A549 (cell line): ENCODE measurements around the gene UTS2R. TPM values are rescaled to one million over a fixed set of nuclear protein-coding genes. Genes with fewer than 3 reads are reported as not detected.
A peak's percentile ranks its signal among the peaks of the same experiment; 100 is the strongest.

Source experiments
- ATAC-seq, 2 experiments: fragments of 200-7000 bp in 1 of 2; fragments of >200 bp in 1 of 2; cut with Nextera tagmentation in 1 of 2; cut with Tn5 transposase in 1 of 2; 3 replicates each; pipeline versions ENCODE4 v1.8.0 to v1.9.1; 2018 to 2020; ENCODE audit warnings: mild to moderate bottlenecking in 1 of 2, moderate library complexity in 1 of 2
- CTCF ChIA-PET: fragments of 300-600 bp; sonication (Branson Sonifier 250); formaldehyde crosslinking; extraction: SDS; loops from one replicate; lab custom pipeline; 2021; ENCODE audit warnings: antibody characterized with exemption, inconsistent platforms; lab: Yijun Ruan, JAX
- POLR2A ChIA-PET: fragments of 350-600 bp; formaldehyde crosslinking; extraction: SDS; loops from one replicate; lab custom pipeline; 2021; ENCODE audit warnings: antibody characterized with exemption, inconsistent platforms; lab: Yijun Ruan, JAX
- DNase-seq, 2 experiments: peaks; one replicate each; pipeline versions ENCODE4 v3.0.0 to v3.0.0-alpha.2; 2011 to 2016; ENCODE audit warnings: low read depth in 1 of 2, low spot score in 1 of 2
- FAIRE-seq: peaks from 2 replicates; lab custom pipeline; 2011; peaks lifted over from hg19 to GRCh38; lab: Jason Lieb, UNC
- H3K27ac ChIP-seq, 2 experiments: fragments of >200 bp; sonication (Bioruptor Twin); formaldehyde crosslinking; 3 replicates each; pipeline ENCODE4 v1.5.1; 2016 to 2017
- H3K4me1 ChIP-seq: fragments of >200 bp; sonication (Bioruptor Twin); formaldehyde crosslinking; 3 replicates; pipeline ENCODE4 v1.6.1; 2016
- H3K4me2 ChIP-seq: fragments of >200 bp; sonication (Bioruptor Twin); formaldehyde crosslinking; 3 replicates; pipeline ENCODE4 v1.6.1; 2016
- H3K4me3 ChIP-seq: fragments of >200 bp; sonication (Bioruptor Twin); formaldehyde crosslinking; 3 replicates; pipeline ENCODE4 v1.5.1; 2016
- H3K9me3 ChIP-seq: fragments of >200 bp; sonication (Bioruptor Twin); formaldehyde crosslinking; 3 replicates; pipeline ENCODE4 v1.6.1; 2016
- CHD4 ChIP-seq: fragments of 200-600 bp; sonication (generic); IDR thresholded peaks from 2 replicates; pipeline ENCODE4 v1.6.1; 2016; ENCODE audit warnings: antibody characterized with exemption, mild to moderate bottlenecking, borderline replicate concordance
- EHF ChIP-seq: fragments of 250-450 bp; sonication (Bioruptor Pico); IDR thresholded peaks from 2 replicates; pipeline ENCODE4 v1.5.0; 2020; ENCODE audit warnings: mild to moderate bottlenecking
- ESRRA ChIP-seq: fragments of 150-350 bp; IDR thresholded peaks from 2 replicates; pipeline ENCODE4 v1.6.1; 2014; ENCODE audit warnings: mild to moderate bottlenecking, low read length, borderline replicate concordance
- FOXS1 ChIP-seq: fragments of 250-450 bp; sonication (Bioruptor Pico); IDR thresholded peaks from 2 replicates; pipeline ENCODE4 v1.5.0; 2020; ENCODE audit warnings: mild to moderate bottlenecking, moderate library complexity
- HEYL ChIP-seq: fragments of 250-450 bp; sonication (Bioruptor Pico); IDR thresholded peaks from 2 replicates; pipeline ENCODE4 v1.8.0; 2021; ENCODE audit warnings: mild to moderate bottlenecking, moderate library complexity
- HOXA7 ChIP-seq: fragments of 250-450 bp; sonication (Bioruptor Pico); IDR thresholded peaks from 2 replicates; pipeline ENCODE4 v1.5.0; 2020; ENCODE audit warnings: mild to moderate bottlenecking, moderate library complexity
- JUN ChIP-seq, 2 experiments: fragments of >200 bp; sonication (Bioruptor Twin); formaldehyde crosslinking; IDR thresholded peaks; 2 replicates in 1 of 2; 3 replicates in 1 of 2; pipeline ENCODE4 v1.6.1; 2016 to 2017
- JUNB ChIP-seq: fragments of >200 bp; sonication (Bioruptor Twin); formaldehyde crosslinking; IDR thresholded peaks from 2 replicates; pipeline ENCODE4 v1.6.1; 2016
- KDM5A ChIP-seq: fragments of 200-600 bp; sonication (generic); IDR thresholded peaks from 2 replicates; pipeline ENCODE4 v1.6.1; 2016; ENCODE audit warnings: antibody characterized with exemption, mild to moderate bottlenecking
- MAFK ChIP-seq: fragments of 450-650 bp; IDR thresholded peaks from 2 replicates; pipeline ENCODE4 v1.6.1; 2014; ENCODE audit not compliant: partially characterized antibody
- MYC ChIP-seq: IDR thresholded peaks from 2 replicates; pipeline ENCODE4 v1.6.1; 2012; ENCODE audit warnings: mild to moderate bottlenecking, inconsistent platforms, low read length, improper control_type of control experiment, borderline replicate concordance
- PBX3 ChIP-seq: IDR thresholded peaks from 2 replicates; pipeline ENCODE4 v1.6.1; 2012
- POLR2AphosphoS2 ChIP-seq: conservative IDR thresholded peaks from 2 replicates; pipeline ENCODE4 v1.6.1; 2012; ENCODE audit warnings: low read length, improper control_type of control experiment, inconsistent platforms
- RARB ChIP-seq: fragments of 250-450 bp; sonication (Bioruptor Pico); IDR thresholded peaks from 2 replicates; pipeline ENCODE4 v1.8.0; 2021; ENCODE audit warnings: mild to moderate bottlenecking, moderate library complexity
- RCOR1 ChIP-seq: fragments of 150-350 bp; IDR thresholded peaks from 2 replicates; pipeline ENCODE4 v1.6.1; 2014; ENCODE audit warnings: antibody characterized with exemption, low read length, low read depth
- WGBS: methylation state at CpG from one replicate; pipeline ENCODE4 v1.1.6; 2017; ENCODE audit errors: missing lambda C conversion rate; 5-methylcytosine and 5-hydroxymethylcytosine counted together
- polyA plus RNA-seq, 4 experiments: library from polyadenylated mRNA; depleted of rRNA in 3 of 4; stranded (reverse); fragments of >200 nt; fragmentation: RNase III in 1 of 4; extraction: RNeasy Plus Mini Kit Qiagen cat#74134 plus additional on column Dnase treatment in 1 of 4; gene quantifications; 2 replicates in 3 of 4; 3 replicates in 1 of 4; pipeline ENCODE4 v1.2.3, GENCODE V29; 2011 to 2017
- TF ChIP-seq, protein P1 (sequence below): fragments of 200-600 bp; sonication (generic); IDR thresholded peaks from 2 replicates; pipeline ENCODE4 v1.6.1; 2016; ENCODE audit warnings: antibody characterized with exemption, mild to moderate bottlenecking, moderate library complexity
- TF ChIP-seq, protein P2 (sequence below): fragments of 150-350 bp; IDR thresholded peaks from 2 replicates; pipeline ENCODE4 v1.6.1; 2014; ENCODE audit warnings: low read depth, mild to moderate bottlenecking, low read length
- TF ChIP-seq, protein P3 (sequence below): fragments of >200 bp; sonication (Bioruptor Twin); formaldehyde crosslinking; IDR thresholded peaks from 3 replicates; pipeline ENCODE4 v1.5.1; 2016
- TF ChIP-seq, protein P4 (sequence below): IDR thresholded peaks from 2 replicates; pipeline ENCODE4 v1.6.1; 2012; ENCODE audit warnings: low read depth, borderline replicate concordance
- TF ChIP-seq, protein P5 (sequence below): fragments of >200 bp; sonication (Bioruptor Twin); formaldehyde crosslinking; IDR thresholded peaks from 2 replicates; pipeline ENCODE4 v1.6.1; 2016

UTS2R gene
- polyA plus RNA-seq, 2 of the 4 experiments (the other 2 are of a cell fraction), result not detected

GRCh38 chr17:82333279-82334171, 38.0 kb upstream of the UTS2R start, which contains the start of gene SECTM1:
SECTM1 (minus strand) TSS chr17:82333766; CDS start chr17:82327240, 6,526 bp downstream.
- CTCF ChIA-PET, result interaction anchor here (0.9 to 15.6 kb wide), 8 partner anchors 8 to 94 kb away, joined by 3 to 343 read pairs (median 28); no protein-coding TSS in a partner anchor

DNA sequence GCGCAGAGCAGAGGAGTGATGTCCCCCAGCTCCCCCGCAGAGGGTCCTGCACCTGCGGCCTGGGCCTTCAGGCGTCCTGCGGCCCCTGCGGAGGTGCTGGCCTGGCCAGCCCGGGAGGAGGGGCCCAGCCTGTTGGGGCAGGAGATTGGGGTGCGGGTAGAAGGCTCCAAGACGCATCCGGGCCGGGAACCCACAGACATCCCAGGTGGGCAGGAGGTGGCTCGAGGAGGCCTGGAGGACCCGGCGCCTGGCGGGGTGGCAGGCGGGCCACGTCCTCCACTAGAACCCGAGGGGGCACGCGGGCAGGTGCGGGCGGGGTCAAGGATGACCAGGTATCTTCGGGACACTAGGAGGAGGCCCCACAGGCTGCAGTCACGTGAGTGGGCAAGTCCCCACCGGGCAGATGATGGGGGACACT, 37.4 kb upstream of the UTS2R start:
- WGBS, result 92% methylated on average over 24 of the region's 25 CpGs
- TF ChIP-seq CHD4 (no peak), RARB (CRISPR knock-in tag) (no peak), HEYL (CRISPR knock-in tag) (no peak), FOXS1 (CRISPR knock-in tag) (no peak), RCOR1 (no peak), ESRRA (no peak), KDM5A (no peak), POLR2AphosphoS2 (no peak), MAFK (no peak), MYC (no peak), JUN (IDR thresholded peaks at IDR 0.05) (no peak), PBX3 (no peak), JUNB (no peak), HOXA7 (no peak), EHF (no peak)
- TF ChIP-seq, protein P1, sequence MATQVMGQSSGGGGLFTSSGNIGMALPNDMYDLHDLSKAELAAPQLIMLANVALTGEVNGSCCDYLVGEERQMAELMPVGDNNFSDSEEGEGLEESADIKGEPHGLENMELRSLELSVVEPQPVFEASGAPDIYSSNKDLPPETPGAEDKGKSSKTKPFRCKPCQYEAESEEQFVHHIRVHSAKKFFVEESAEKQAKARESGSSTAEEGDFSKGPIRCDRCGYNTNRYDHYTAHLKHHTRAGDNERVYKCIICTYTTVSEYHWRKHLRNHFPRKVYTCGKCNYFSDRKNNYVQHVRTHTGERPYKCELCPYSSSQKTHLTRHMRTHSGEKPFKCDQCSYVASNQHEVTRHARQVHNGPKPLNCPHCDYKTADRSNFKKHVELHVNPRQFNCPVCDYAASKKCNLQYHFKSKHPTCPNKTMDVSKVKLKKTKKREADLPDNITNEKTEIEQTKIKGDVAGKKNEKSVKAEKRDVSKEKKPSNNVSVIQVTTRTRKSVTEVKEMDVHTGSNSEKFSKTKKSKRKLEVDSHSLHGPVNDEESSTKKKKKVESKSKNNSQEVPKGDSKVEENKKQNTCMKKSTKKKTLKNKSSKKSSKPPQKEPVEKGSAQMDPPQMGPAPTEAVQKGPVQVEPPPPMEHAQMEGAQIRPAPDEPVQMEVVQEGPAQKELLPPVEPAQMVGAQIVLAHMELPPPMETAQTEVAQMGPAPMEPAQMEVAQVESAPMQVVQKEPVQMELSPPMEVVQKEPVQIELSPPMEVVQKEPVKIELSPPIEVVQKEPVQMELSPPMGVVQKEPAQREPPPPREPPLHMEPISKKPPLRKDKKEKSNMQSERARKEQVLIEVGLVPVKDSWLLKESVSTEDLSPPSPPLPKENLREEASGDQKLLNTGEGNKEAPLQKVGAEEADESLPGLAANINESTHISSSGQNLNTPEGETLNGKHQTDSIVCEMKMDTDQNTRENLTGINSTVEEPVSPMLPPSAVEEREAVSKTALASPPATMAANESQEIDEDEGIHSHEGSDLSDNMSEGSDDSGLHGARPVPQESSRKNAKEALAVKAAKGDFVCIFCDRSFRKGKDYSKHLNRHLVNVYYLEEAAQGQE, result no peak
- TF ChIP-seq, protein P2, sequence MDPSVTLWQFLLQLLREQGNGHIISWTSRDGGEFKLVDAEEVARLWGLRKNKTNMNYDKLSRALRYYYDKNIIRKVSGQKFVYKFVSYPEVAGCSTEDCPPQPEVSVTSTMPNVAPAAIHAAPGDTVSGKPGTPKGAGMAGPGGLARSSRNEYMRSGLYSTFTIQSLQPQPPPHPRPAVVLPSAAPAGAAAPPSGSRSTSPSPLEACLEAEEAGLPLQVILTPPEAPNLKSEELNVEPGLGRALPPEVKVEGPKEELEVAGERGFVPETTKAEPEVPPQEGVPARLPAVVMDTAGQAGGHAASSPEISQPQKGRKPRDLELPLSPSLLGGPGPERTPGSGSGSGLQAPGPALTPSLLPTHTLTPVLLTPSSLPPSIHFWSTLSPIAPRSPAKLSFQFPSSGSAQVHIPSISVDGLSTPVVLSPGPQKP, result no peak
- TF ChIP-seq, protein P3, sequence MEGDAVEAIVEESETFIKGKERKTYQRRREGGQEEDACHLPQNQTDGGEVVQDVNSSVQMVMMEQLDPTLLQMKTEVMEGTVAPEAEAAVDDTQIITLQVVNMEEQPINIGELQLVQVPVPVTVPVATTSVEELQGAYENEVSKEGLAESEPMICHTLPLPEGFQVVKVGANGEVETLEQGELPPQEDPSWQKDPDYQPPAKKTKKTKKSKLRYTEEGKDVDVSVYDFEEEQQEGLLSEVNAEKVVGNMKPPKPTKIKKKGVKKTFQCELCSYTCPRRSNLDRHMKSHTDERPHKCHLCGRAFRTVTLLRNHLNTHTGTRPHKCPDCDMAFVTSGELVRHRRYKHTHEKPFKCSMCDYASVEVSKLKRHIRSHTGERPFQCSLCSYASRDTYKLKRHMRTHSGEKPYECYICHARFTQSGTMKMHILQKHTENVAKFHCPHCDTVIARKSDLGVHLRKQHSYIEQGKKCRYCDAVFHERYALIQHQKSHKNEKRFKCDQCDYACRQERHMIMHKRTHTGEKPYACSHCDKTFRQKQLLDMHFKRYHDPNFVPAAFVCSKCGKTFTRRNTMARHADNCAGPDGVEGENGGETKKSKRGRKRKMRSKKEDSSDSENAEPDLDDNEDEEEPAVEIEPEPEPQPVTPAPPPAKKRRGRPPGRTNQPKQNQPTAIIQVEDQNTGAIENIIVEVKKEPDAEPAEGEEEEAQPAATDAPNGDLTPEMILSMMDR, result no peak
- TF ChIP-seq, protein P4, sequence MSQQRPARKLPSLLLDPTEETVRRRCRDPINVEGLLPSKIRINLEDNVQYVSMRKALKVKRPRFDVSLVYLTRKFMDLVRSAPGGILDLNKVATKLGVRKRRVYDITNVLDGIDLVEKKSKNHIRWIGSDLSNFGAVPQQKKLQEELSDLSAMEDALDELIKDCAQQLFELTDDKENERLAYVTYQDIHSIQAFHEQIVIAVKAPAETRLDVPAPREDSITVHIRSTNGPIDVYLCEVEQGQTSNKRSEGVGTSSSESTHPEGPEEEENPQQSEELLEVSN, result no peak
- TF ChIP-seq, protein P5, sequence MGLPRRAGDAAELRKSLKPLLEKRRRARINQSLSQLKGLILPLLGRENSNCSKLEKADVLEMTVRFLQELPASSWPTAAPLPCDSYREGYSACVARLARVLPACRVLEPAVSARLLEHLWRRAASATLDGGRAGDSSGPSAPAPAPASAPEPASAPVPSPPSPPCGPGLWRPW, result no peak
- POLR2A ChIA-PET, result no interaction called here
- peak overlapping the region; percentile 98 for H3K4me2 ChIP-seq
- peaks cover 55% of the 10 kb centered on the region for H3K4me1 ChIP-seq
- DNase-seq (no peak), ATAC-seq (no peak), FAIRE-seq (no peak)
- CTCF ChIA-PET, result interaction anchor here (0.6 to 15.6 kb wide), 8 partner anchors 9 to 95 kb away, joined by 3 to 343 read pairs (median 28); no protein-coding TSS in a partner anchor
- no peak overlapping the region for H3K4me3 ChIP-seq
- H3K9me3 ChIP-seq, result no peaks in the 10 kb centered on the region
- peak overlapping the region in 1 of 2 experiments; percentile 93; a peak in 3 of 6 replicates for H3K27ac ChIP-seq

More at GRCh38 chr17:82333279-82334171, 38.0 kb upstream of the UTS2R start, which contains the start of gene SECTM1:
- 86% methylated on average over 71 of the region's 90 CpGs for WGBS
- Histone ChIP-seq H3K9me3 (no peaks in the 10 kb centered on the region), H3K4me3 (peak within 1 kb of the TSS; percentile 66), H3K27ac (peak within 1 kb of the TSS; percentile 89 to 93), H3K4me1 (peaks cover 57% of the 10 kb centered on the region), H3K4me2 (peak within 1 kb of the TSS; percentile 98)
- FAIRE-seq, result no peak
- no peak for DNase-seq
- no peak for TF ChIP-seq JUNB
- TF ChIP-seq, protein P2, result no peak
- ATAC-seq, result 0 out of 6 replicates have a peak, but pooled peaks of 1 of the 2 experiments have one; percentile 2
- POLR2A ChIA-PET, result interaction anchor here (1.2 kb wide), 1 partner anchor 35 kb away, joined by 3 read pairs; no protein-coding TSS in a partner anchor
